NOMO-1 treated with DMSO at 0.1 percent for 48 hours (cell line): ENCODE measurements around the gene CHAD.
"Not testable (repeated sequence)": the region's sequence is repeated elsewhere in the genome, so short reads cannot be mapped to it uniquely, and the experiment has no call there.

Experiments
- DNase-seq: peaks from one replicate; lab custom pipeline; 2025; ENCODE audit not compliant: unreplicated experiment; lab: John Stamatoyannopoulos, UW

CHAD gene

GRCh38 chr17:50495217-50495823 lies 26.6 kb upstream of the CHAD start:
- no peak for DNase-seq

- no peak for DNase-seq
These were observed 25.1 kb upstream of the CHAD start for GRCh38 chr17:50493744-50494143.

- no peak for DNase-seq
These were observed 23.5 kb upstream of the CHAD start for GRCh38 chr17:50492214-50492613.

GRCh38 chr17:50491505-50491904 lies 22.8 kb upstream of the CHAD start:
- no peak for DNase-seq

- DNase-seq, result no peak
These were observed 20.2 kb upstream of the CHAD start for GRCh38 chr17:50488880-50489279.

DNA sequence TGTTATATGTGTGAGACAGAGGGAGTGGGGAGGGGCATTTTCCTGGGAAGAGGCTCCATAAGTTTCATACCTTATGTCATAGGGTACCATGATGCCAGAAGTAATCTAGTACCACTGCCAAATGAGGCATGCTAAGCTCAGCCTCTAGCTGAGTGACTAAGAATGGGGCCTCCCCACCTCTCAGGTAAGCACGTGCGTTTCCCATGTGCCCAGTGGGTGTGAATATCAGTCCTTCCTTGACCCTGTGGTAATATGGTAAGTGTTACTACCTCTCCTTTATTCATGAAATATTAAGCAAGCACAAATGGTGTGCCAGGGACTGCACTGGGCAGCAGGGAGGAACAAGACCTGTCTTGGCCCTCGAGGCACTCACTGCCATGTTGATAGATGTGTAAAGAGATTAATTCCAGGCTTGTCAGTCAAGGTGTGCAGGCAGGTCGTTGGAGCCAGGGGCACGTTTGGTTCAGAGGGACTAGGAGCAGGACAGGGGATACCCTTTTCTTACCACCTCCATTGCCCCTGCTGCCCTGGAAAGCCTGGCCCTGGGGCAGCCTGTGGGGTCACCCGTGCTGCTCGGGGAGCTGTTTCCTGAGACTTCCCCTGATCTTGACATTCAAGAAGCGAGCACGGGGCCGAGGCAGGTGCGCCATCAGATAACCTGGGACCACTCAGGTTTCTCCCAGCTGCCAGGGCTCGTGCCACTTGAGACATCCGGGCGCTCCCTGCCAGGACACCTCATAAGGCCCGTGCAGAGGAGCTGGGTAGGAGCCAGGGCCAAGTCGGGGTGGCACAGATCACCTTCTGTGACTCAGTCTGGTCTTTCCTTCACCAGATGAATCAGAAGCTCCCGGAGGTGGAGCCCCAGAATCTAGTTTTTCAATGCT lies 18.8 kb upstream of the CHAD start:
- no peak for DNase-seq

- DNase-seq, result no peak
These were observed 15.9 kb upstream of the CHAD start for GRCh38 chr17:50484386-50485155.

- no peak for DNase-seq
These were observed 14.6 kb upstream of the CHAD start for GRCh38 chr17:50483266-50483665.

DNA sequence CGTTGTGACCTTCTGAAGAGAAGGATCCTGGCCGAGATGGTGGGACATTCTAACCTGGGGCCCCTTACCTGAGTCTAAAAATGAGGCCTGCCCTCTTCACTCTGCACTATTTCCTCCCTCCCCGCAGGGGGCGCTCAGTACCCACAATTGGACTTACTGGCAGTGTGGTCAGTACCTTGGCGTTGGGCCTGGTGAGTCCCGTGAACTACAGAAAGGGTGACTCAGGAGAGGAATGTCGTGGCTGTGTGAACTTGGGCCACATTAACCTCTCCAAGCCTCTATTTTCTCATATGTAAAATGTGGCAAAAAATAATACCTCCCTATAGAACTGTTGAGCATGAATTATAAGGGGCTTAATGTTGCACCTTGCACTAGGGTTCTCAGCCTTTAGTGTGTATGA lies 13.8 kb upstream of the CHAD start:
- DNase-seq, result peak; percentile 71

DNA sequence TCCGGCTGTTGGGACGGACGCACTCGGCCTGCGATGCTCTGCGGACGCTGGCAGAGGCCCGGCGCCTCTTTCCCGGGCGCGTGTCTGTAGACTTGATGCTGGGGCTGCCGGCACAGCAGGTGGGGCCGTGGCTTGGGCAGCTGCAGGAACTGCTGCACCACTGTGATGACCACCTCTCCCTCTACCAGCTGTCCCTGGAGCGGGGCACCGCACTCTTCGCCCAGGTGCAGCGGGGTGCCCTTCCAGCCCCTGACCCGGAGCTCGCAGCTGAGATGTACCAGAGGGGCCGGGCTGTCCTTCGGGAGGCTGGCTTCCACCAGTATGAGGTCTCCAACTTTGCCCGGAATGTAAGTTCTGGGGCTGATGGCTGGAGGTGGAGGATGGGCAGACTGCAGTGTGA lies 13.4 kb upstream of the CHAD start:
- no peak for DNase-seq

DNA sequence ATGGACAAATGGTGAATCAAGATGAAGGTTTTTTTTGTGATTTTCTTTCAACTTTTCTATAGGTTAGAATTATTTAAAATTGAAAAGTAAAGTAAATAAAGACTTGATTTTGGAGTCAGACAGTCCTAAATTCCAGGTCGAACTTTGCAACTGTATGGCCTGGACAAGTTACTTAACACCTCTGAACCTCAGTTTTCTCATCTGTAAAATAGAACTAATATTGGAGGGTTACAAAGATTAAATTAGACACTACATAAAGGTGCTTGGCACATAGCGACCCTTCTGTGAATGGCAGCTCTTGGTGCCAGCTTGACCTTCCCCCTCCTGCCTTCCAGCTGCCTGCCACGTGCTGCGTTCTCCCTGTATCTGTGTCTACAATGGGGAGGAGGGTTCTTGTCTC lies 13.0 kb upstream of the CHAD start:
- no peak for DNase-seq

- peak; percentile 69 for DNase-seq
These were observed 12.3 kb upstream of the CHAD start for GRCh38 chr17:50480854-50481490.

DNA sequence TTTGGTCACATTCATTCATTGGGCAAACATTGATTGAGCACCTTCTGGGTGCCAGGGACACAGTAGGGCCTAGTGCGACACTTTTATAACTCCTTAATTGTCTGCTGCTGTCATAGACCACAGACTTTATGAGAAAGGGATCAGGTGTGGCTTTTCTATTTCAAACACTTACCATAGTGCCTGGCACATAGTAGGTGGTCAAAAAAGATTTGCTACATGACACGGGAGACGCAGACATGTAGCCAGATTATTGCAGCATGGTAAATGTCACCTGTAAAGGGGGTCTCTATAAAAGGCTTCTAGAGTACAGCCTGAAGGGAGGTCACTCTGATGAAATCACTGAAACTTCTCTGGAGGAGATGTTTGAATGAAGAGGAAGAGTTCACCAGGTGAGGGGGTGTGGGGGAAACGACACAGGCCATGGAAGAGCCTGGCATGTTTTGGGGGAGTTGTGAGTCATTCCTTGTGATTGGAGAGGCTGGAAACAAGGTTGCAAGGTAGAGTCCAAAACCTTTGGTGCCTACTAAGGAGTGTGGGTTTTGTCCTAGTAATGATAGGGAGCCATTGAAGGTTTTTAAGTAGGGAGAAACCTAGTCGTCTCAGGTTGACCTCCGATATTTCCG lies 11.6 kb upstream of the CHAD start:
- DNase-seq, result no peak

GRCh38 chr17:50479522-50480141 lies 11.0 kb upstream of the CHAD start:
- DNase-seq, result peak; percentile 85

DNA sequence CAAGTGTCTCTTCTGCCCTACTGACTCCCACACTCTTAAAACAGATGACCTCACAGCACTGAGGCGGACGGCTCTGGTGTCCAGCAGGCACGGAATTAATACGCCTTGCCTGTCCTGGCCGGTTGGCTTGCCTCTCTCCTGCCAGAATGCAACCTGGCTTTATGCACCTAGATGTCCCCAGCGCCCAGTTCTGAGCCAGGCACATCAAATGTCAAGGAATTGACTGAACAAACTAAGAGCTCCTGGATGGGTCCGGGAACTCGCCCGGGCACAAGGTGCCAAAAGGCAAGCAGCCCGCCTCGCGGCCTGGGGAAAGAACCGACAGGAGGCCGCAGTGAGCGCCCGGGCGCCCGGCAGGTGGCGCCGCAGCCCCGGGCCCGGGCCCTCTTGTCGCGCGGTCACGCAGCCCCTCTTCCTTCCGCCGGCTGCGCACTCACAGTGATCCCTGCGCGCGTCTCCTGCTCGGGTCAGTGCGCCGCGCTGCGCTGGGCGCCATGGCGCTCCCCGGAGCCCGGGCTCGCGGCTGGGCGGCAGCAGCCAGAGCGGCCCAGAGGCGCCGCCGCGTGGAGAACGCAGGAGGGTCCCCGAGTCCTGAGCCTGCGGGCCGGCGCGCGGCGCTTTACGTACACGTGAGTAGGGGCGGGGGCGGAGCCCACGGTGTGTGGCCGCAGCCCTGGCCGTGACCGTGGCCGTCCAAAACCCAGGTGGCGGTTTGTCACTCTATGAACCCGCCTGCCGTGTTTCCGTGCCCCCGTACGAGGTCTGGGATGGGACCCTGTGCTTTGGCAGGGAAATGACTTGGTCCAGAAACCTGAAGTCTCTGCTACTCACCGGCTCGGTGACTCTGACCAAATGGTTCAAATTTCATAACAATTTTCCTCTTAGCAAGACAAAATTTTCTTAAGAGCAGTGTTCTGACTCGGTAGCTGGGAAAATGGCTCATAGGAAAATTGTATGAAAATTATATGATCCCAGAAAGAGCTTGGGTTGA lies 10.0 kb upstream of the CHAD start, which contains the start of gene RSAD1:
Gene RSAD1, plus strand, starts transcription at position 470 of the 991 bp plus-strand sequence. Its CDS starts 25 bp downstream, at position 495.
- peak; percentile 90 for DNase-seq

- DNase-seq, result no peak
These were observed 9.3 kb upstream of the CHAD start for GRCh38 chr17:50477976-50478375.

DNA sequence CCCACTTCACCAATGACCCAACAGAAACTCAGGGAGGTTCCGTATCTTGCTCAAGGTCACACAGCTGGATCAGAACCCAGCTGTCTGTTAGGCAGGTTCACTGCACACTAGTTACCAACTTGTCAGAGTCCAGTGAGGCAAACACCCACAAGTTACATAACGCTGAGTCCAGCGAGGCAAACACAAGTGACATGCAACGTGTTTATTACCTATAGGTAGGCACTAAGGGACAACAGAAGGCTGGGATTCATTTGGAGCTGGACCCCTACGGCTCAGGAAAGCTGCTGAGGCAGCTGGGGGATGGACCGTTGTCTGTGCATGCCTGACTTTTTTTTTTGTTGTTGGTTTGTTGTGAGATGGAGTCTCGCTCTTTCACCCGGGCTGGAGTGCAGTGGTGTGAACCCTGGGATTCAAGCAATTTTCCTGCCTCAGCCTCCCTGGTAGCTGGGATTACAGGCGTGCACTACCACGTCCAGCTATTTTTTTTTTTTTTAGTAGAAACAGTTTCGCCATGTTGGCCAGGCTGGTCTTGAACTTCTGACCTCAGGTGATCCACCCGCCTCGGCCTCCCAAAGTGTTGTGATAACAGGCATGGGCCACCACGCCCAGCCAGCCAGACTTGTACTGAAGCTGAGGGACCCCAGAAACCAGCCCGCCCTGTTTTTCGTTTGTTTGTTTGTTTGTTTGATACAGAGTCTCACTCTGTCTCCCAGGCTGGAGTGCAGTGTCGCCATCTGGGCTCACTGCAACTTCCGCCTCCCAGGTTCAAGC lies 8.1 kb upstream of the CHAD start:
- no peak for DNase-seq

- not testable (repeated sequence) for DNase-seq
These were observed 7.3 kb upstream of the CHAD start for GRCh38 chr17:50475775-50476544.
